HCT116 (cell line): ENCODE data around the gene TIGIT. TPM values are rescaled to one million over a fixed set of nuclear protein-coding genes. Genes with fewer than 3 reads are reported as not detected.

Experiments used
- ATAC-seq: fragments of 200-7000 bp; cut with Tn5 transposase; 2 replicates; pipeline ENCODE4 v1.9.1; 2020; ENCODE audit warnings: mild to moderate bottlenecking, moderate library complexity
- BruUV-seq: library from RNA; stranded (reverse); fragments of 400-500 nt; replicated peaks from 2 replicates; lab custom pipeline; 2021; lab: Mats Ljungman, UMichigan
- CTCF ChIA-PET: fragments of 300-600 bp; sonication (Branson Sonifier 250); formaldehyde crosslinking; loops from one replicate; lab custom pipeline; 2021; ENCODE audit warnings: antibody characterized with exemption; lab: Charles Lee
- POLR2A ChIA-PET: fragments of 300-600, 350-600 bp; sonication (Branson Sonifier 250); formaldehyde crosslinking; loops from one replicate; lab custom pipeline; 2021; ENCODE audit warnings: antibody characterized with exemption; lab: Charles Lee
- RAD21 ChIA-PET, 2 experiments: fragments of 300-600 bp; sonication (Branson Sonifier 250); formaldehyde crosslinking; loops; one replicate each; lab custom pipeline; 2023; ENCODE audit warnings: low total read pairs in 2 of 2; ENCODE audit not compliant: uncharacterized antibody in 2 of 2, unreplicated experiment in 2 of 2, low non-redundant PET in 1 of 2; lab: Charles Lee
- DNase-seq: peaks from one replicate; pipeline ENCODE4 v3.0.0-alpha.2; 2010; ENCODE audit warnings: low read depth, low spot score
- H2AFZ ChIP-seq: fragments of 200-600 bp; shearing (Covaris generic), sonication (generic); 2 replicates; pipeline ENCODE4 v1.6.1; 2017; ENCODE audit warnings: low read depth, mixed run types, mixed read lengths, antibody characterized with exemption, low read length; ENCODE audit not compliant: poor library complexity, severe bottlenecking
- H3K27ac ChIP-seq: 2 replicates; pipeline ENCODE4 v1.5.1; 2012; ENCODE audit warnings: low read depth, low read length
- H3K27me3 ChIP-seq: fragments of 200-600 bp; sonication (generic); 2 replicates; pipeline ENCODE4 v1.6.1; 2016; ENCODE audit warnings: mixed run types, low read length, mixed read lengths; ENCODE audit not compliant: insufficient read depth
- H3K36me3 ChIP-seq, 2 experiments: fragments of 200-500 bp in 1 of 2; fragments of 200-600 bp in 1 of 2; sonication (Bioruptor generic) in 1 of 2; sonication (generic) in 1 of 2; 2 replicates each; pipeline versions ENCODE4 v1.5.1 to v1.6.1; 2014 to 2016; ENCODE audit warnings: low read length in 2 of 2, inconsistent platforms in 1 of 2, mixed read lengths in 1 of 2, mixed run types in 1 of 2; ENCODE audit not compliant: insufficient read depth in 2 of 2, control insufficient read depth in 1 of 2
- H3K4me1 ChIP-seq, 2 experiments: fragments of 200-600 bp in 1 of 2; sonication (generic) in 1 of 2; 2 replicates each; pipeline versions ENCODE4 v1.5.1 to v1.6.1; 2012 to 2017; ENCODE audit warnings: low read length in 2 of 2, inconsistent platforms in 1 of 2, mild to moderate bottlenecking in 1 of 2, mixed read lengths in 1 of 2, mixed run types in 1 of 2, moderate library complexity in 1 of 2; ENCODE audit not compliant: insufficient read depth in 2 of 2, control insufficient read depth in 1 of 2
- H3K4me2 ChIP-seq: fragments of 200-600 bp; sonication (generic); 2 replicates; pipeline ENCODE4 v1.6.1; 2017; ENCODE audit warnings: mixed run types, low read length, mixed read lengths
- H3K4me3 ChIP-seq, 2 experiments: fragments of 200-600 bp in 1 of 2; sonication (generic) in 1 of 2; replicated peaks in 1 of 2; 2 replicates each; pipeline ENCODE4 v1.5.1; 2011 to 2016; ENCODE audit warnings: low read length in 2 of 2, control low read depth in 1 of 2, low read depth in 1 of 2, mild to moderate bottlenecking in 1 of 2, mixed read lengths in 1 of 2, mixed run types in 1 of 2
- H3K79me2 ChIP-seq: fragments of 200-600 bp; sonication (generic); 2 replicates; pipeline ENCODE4 v1.6.1; 2017; ENCODE audit warnings: mild to moderate bottlenecking, mixed run types, low read length, moderate library complexity, mixed read lengths; ENCODE audit not compliant: insufficient read depth
- H3K9ac ChIP-seq: fragments of 200-600 bp; sonication (generic); 2 replicates; pipeline ENCODE4 v1.6.1; 2016; ENCODE audit warnings: low read length, mixed read lengths
- H3K9me2 ChIP-seq: fragments of 200-600 bp; sonication (generic), shearing (Covaris generic); 2 replicates; pipeline ENCODE4 v1.6.1; 2017; ENCODE audit warnings: mixed run types, mild to moderate bottlenecking, moderate library complexity; ENCODE audit not compliant: insufficient read depth
- H3K9me3 ChIP-seq, 2 experiments: fragments of 200-500 bp in 1 of 2; fragments of 200-600 bp in 1 of 2; sonication (Bioruptor generic) in 1 of 2; sonication (generic) in 1 of 2; 2 replicates each; pipeline ENCODE4 v1.6.1; 2014 to 2017; ENCODE audit warnings: low read length in 2 of 2, mixed read lengths in 2 of 2, inconsistent platforms in 1 of 2, low read depth in 1 of 2, mild to moderate bottlenecking in 1 of 2, mixed run types in 1 of 2, moderate library complexity in 1 of 2; ENCODE audit not compliant: control insufficient read depth in 1 of 2, insufficient read depth in 1 of 2
- H4K20me1 ChIP-seq: fragments of 200-600 bp; sonication (generic), shearing (Covaris generic); 2 replicates; pipeline ENCODE4 v1.6.1; 2017; ENCODE audit warnings: mixed run types, mild to moderate bottlenecking, moderate library complexity; ENCODE audit not compliant: insufficient read depth
- ATF3 ChIP-seq: IDR thresholded peaks from 2 replicates; pipeline ENCODE4 v1.6.1; 2012
- CBX3 ChIP-seq: IDR thresholded peaks from 2 replicates; pipeline ENCODE4 v1.6.1; 2012; ENCODE audit warnings: low read depth
- EGR1 ChIP-seq: IDR thresholded peaks from 2 replicates; pipeline ENCODE4 v1.6.1; 2012; ENCODE audit warnings: low read depth
- ELF1 ChIP-seq: IDR thresholded peaks from 2 replicates; pipeline ENCODE4 v1.6.1; 2012; ENCODE audit warnings: low read depth, borderline replicate concordance
- EZH2 ChIP-seq: fragments of 200-600 bp; sonication (generic); IDR thresholded peaks from 2 replicates; pipeline ENCODE4 v1.6.1; 2017; ENCODE audit warnings: antibody characterized with exemption, mixed run types
- EZH2phosphoT487 ChIP-seq: fragments of 200-600 bp; IDR thresholded peaks from 2 replicates; pipeline ENCODE4 v1.6.1; 2018; ENCODE audit warnings: antibody characterized with exemption, borderline replicate concordance
- FOSL1 ChIP-seq: IDR thresholded peaks from 2 replicates; pipeline ENCODE4 v1.6.1; 2012; ENCODE audit warnings: low read depth
- POLR2A ChIP-seq: IDR thresholded peaks from 2 replicates; pipeline ENCODE4 v1.7.0; 2011; ENCODE audit warnings: borderline replicate concordance; ENCODE audit not compliant: insufficient read depth, insufficient read length; ENCODE audit errors: extremely low read depth
- POLR2AphosphoS5 ChIP-seq: IDR thresholded peaks from 2 replicates; pipeline ENCODE4 v1.6.1; 2011; ENCODE audit warnings: mild to moderate bottlenecking, low read depth, low read length, moderate library complexity
- REST ChIP-seq: IDR thresholded peaks from 2 replicates; pipeline ENCODE4 v1.6.1; 2012; ENCODE audit warnings: low read depth
- SIN3A ChIP-seq: IDR thresholded peaks from 2 replicates; pipeline ENCODE4 v1.6.1; 2012; ENCODE audit warnings: low read depth
- SRF ChIP-seq: IDR thresholded peaks from 2 replicates; pipeline ENCODE4 v1.6.1; 2012; ENCODE audit warnings: low read depth
- TCF7L2 ChIP-seq: IDR thresholded peaks from 2 replicates; pipeline ENCODE4 v1.7.0; 2011; ENCODE audit warnings: borderline replicate concordance, inconsistent platforms; ENCODE audit not compliant: insufficient read depth, insufficient read length; ENCODE audit errors: extremely low read depth
- ZBTB33 ChIP-seq: IDR thresholded peaks from 2 replicates; pipeline ENCODE4 v1.6.1; 2011; ENCODE audit warnings: mild to moderate bottlenecking, low read length, moderate library complexity; ENCODE audit not compliant: insufficient replicate concordance; ENCODE audit errors: extremely low read depth
- ZFX ChIP-seq: fragments of 450-650 bp; IDR thresholded peaks from 2 replicates; pipeline ENCODE4 v1.6.1; 2017
- intact Hi-C: fragments of 100-400 bp; cut with micrococcal nuclease; formaldehyde crosslinking; loops from 2 replicates; pipeline ENCODE4 v1.10.0; 2022
- total RNA-seq: library from RNA; stranded (reverse); gene quantifications from one replicate; pipeline ENCODE4 v1.2.1, GENCODE V29; 2021; ENCODE audit not compliant: unreplicated experiment

The TIGIT gene
- total RNA-seq, 1 experiment from 2014 or later = 0.07 TPM

- Histone ChIP-seq H3K79me2 (peaks cover 10% of the 10 kb centered on the region; the same call in 1 of the 2 replicates), H3K27ac (no peak overlapping the region), H3K9ac (no peak overlapping the region), H4K20me1 (no peaks in the 10 kb centered on the region), H3K4me1 (no peaks in the 10 kb centered on the region), H3K27me3 (no peaks in the 10 kb centered on the region), H3K9me3 (no peaks in the 10 kb centered on the region), H3K4me2 (no peak overlapping the region), H2AFZ (no peak overlapping the region), H3K36me3 (peaks cover 0 to 15% of the 10 kb centered on the region in 2 experiments; a peak in 2 of 4 replicates), H3K4me3 (no peak overlapping the region), H3K9me2 (no peaks in the 10 kb centered on the region)
- ChIA-PET POLR2A (no interaction called here), RAD21 (no interaction called here), CTCF (no interaction called here)
- no peak for DNase-seq
- ATAC-seq = no peak
- intact Hi-C loops = no loop called here
- no peak for TF ChIP-seq POLR2A
- TF ChIP-seq ATF3 = no peak
- no peak for TF ChIP-seq SRF
- TF ChIP-seq ZFX = no peak
- TF ChIP-seq POLR2AphosphoS5 = no peak
- no peak for TF ChIP-seq EZH2
- TF ChIP-seq EZH2phosphoT487 = no peak
- no peak for TF ChIP-seq SIN3A
- TF ChIP-seq ZBTB33 = no peak
- no peak for TF ChIP-seq EGR1
- no peak for TF ChIP-seq FOSL1
- TF ChIP-seq CBX3 = no peak
- TF ChIP-seq REST = no peak
- no peak for TF ChIP-seq TCF7L2
- TF ChIP-seq ELF1 = no peak
- no TSS peak for BruUV-seq
Observed at GRCh38 chr3:114328345-114328744, 34.5 kb downstream of the TIGIT start.
